ENCODE data around the gene SIGLECL1.
"Not testable (repeated sequence)": the region's sequence is repeated elsewhere in the genome, so short reads cannot be mapped to it uniquely, and the experiment has no call there.

SIGLECL1 gene

DNA sequence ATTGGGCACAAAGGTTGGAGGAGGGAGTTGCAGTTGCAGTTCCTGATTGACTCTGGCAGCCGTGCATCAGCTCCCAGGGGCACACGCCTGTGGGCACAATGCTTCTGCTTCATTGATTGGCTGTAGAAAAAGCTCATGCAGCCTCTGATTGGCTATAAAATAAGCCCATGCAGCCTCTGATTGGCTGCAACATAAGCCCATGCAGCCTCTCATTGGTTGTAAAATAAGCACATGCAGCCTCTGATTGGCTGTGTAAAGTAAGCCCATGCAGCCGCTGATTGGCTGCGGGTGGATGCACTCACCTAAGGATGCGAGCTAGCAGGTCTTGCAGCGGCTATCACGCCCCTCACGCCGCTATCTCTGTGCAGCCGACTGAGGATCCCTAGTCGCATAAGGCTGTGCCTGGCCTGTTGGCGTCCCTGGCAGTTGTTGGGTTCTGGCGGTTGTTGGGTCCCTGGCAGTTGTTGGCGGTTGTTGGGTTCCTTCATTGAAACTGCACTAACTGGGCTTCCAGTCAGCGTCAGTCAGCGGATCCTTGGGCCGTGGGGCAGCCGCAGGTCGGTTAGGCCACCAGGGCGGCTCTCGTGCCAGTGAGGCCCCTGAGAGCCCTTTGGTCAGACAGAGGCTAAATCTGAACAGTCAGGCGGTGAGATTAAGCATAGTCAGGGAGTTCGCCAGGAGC, at the start of gene SIGLECL1:
SIGLECL1 (plus strand) TSS at position 295 of the 682 bp plus-strand sequence. CDS start 12,993 bp downstream, outside the sequence.
- peaks cover 10% of the 10 kb centered on the region for H3K36me3 Mint-ChIP-seq (ENCODE audit: low read depth)
- peaks cover 64% of the 10 kb centered on the region for H3K4me1 Mint-ChIP-seq (ENCODE audit: low read depth)
- H3K9me3 Mint-ChIP-seq, result peaks cover 4% of the 10 kb centered on the region
- H3K27ac Mint-ChIP-seq, result peak within 1 kb of the TSS; percentile 64
- no peaks in the 10 kb centered on the region for H3K27me3 Mint-ChIP-seq (ENCODE audit: low read depth)
- H3K4me3 Mint-ChIP-seq, result no peak within 1 kb of the TSS
- DNase-seq (ENCODE audit: low spot score), result no peak

DNA sequence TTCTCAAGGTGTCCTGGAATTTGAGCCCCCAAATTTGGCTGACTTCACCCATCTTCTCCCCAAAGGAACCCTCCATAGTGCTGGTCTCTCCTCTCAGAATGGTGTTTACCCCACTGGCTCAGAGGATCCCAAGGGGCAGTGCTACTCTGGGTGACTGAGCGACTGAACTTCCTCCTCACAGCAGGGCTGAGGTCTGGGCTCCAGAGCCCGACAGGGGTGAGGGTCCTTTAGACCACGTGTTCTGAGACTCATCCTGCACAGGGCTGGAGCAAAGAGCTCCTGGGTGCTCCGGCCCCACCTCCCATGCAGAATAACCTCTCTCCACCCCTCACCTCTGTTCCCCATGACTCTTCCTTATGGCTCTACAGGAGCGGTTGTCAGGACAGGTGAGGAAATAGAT, 49.2 kb upstream of the SIGLECL1 start:
- peaks cover 41% of the 10 kb centered on the region for H3K27me3 Mint-ChIP-seq (ENCODE audit: low read depth)
- no peaks in the 10 kb centered on the region for H3K9me3 Mint-ChIP-seq
- H3K27ac Mint-ChIP-seq, result no peak overlapping the region
- no peak overlapping the region for H3K4me3 Mint-ChIP-seq
- H3K36me3 Mint-ChIP-seq (ENCODE audit: low read depth), result no peaks in the 10 kb centered on the region
- DNase-seq (ENCODE audit: low spot score), result no peak
- H3K4me1 Mint-ChIP-seq (ENCODE audit: low read depth), result peaks cover 11% of the 10 kb centered on the region

- no peaks in the 10 kb centered on the region for H3K9me3 Mint-ChIP-seq
- no peak overlapping the region for H3K4me3 Mint-ChIP-seq
- peaks cover 46% of the 10 kb centered on the region for H3K27me3 Mint-ChIP-seq (ENCODE audit: low read depth)
These were observed 47.0 kb upstream of the SIGLECL1 start for GRCh38 chr19:51203916-51204315.

GRCh38 chr19:51204321-51204720, 46.6 kb upstream of the SIGLECL1 start:
- Mint-ChIP-seq H3K9me3 (no peaks in the 10 kb centered on the region), H3K4me3 (no peak overlapping the region), H3K4me1 (ENCODE audit: low read depth) (peaks cover 21% of the 10 kb centered on the region), H3K27ac (no peak overlapping the region), H3K27me3 (ENCODE audit: low read depth) (peaks cover 50% of the 10 kb centered on the region), H3K36me3 (ENCODE audit: low read depth) (no peaks in the 10 kb centered on the region)
- DNase-seq (ENCODE audit: low spot score), result no peak

More at GRCh38 chr19:51203916-51204315, 47.0 kb upstream of the SIGLECL1 start:
- no peak for DNase-seq (ENCODE audit: low spot score)
- Mint-ChIP-seq H3K27ac (no peak overlapping the region), H3K36me3 (ENCODE audit: low read depth) (no peaks in the 10 kb centered on the region), H3K4me1 (ENCODE audit: low read depth) (peaks cover 21% of the 10 kb centered on the region)

DNA sequence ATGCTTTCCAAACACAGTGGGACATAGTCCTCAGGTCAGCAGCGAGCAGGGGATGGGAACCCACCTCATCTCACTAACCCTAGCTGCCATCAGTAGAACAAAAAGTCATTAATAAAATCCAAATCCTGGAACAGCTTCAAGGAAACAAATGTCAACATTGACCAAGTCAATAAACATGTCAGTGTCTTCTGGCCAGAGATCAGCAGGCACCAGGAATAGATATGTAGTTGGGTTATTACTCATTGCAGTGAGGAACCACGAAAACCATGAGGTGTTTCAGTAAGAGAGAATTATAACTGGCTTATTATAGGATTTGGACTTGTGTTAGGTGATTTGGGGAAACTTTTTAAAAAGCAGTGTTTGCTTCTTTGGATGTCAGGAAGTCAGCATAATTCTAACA, 43.1 kb upstream of the SIGLECL1 start:
- DNase-seq (ENCODE audit: low spot score), result no peak
- Mint-ChIP-seq H3K4me1 (ENCODE audit: low read depth) (peaks cover 31% of the 10 kb centered on the region), H3K4me3 (no peak overlapping the region), H3K27ac (no peak overlapping the region), H3K9me3 (no peaks in the 10 kb centered on the region), H3K27me3 (ENCODE audit: low read depth) (peaks cover 49% of the 10 kb centered on the region), H3K36me3 (ENCODE audit: low read depth) (no peaks in the 10 kb centered on the region)

- H3K36me3 Mint-ChIP-seq (ENCODE audit: low read depth), result no peaks in the 10 kb centered on the region
- H3K27ac Mint-ChIP-seq, result no peak overlapping the region
- H3K4me3 Mint-ChIP-seq, result no peak overlapping the region
- H3K27me3 Mint-ChIP-seq (ENCODE audit: low read depth), result peaks cover 32% of the 10 kb centered on the region
- no peaks in the 10 kb centered on the region for H3K9me3 Mint-ChIP-seq
- peaks cover 29% of the 10 kb centered on the region for H3K4me1 Mint-ChIP-seq (ENCODE audit: low read depth)
- no peak for DNase-seq (ENCODE audit: low spot score)
These were observed 40.6 kb upstream of the SIGLECL1 start for GRCh38 chr19:51210191-51210784.

GRCh38 chr19:51210874-51211361, 40.0 kb upstream of the SIGLECL1 start:
- H3K9me3 Mint-ChIP-seq; DNase-seq (ENCODE audit: low spot score); H3K36me3 Mint-ChIP-seq (ENCODE audit: low read depth); H3K27ac Mint-ChIP-seq: not testable (repeated sequence)
- peaks cover 24% of the 10 kb centered on the region for H3K4me1 Mint-ChIP-seq (ENCODE audit: low read depth)
- H3K4me3 Mint-ChIP-seq, result peak overlapping the region; percentile 7
- H3K27me3 Mint-ChIP-seq (ENCODE audit: low read depth), result peaks cover 27% of the 10 kb centered on the region

DNA sequence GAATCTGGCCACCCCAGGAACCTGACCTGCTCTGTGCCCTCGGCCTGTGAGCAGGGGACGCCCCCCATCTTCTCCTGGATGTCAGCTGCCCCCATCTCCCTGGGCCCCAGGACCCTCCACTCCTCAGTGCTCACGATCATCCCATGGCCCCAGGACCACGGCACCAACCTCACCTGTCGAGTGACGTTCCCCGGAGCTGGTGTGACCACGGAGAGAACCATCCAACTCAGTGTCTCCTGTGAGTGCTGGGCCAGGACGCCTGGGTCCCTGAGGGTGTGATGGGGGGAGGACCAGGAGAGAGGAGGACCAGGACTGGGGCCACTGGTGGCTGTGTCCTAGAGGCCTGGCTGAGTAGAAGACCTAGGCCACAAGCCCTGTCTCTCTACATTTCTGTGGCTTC, 39.0 kb upstream of the SIGLECL1 start:
- Mint-ChIP-seq H3K36me3 (ENCODE audit: low read depth) (no peaks in the 10 kb centered on the region), H3K4me3 (no peak overlapping the region), H3K4me1 (ENCODE audit: low read depth) (peaks cover 20% of the 10 kb centered on the region), H3K27ac (no peak overlapping the region), H3K27me3 (ENCODE audit: low read depth) (peaks cover 28% of the 10 kb centered on the region), H3K9me3 (no peaks in the 10 kb centered on the region)
- DNase-seq (ENCODE audit: low spot score), result no peak

GRCh38 chr19:51219307-51219706, 31.6 kb upstream of the SIGLECL1 start:
- Mint-ChIP-seq H3K4me1 (ENCODE audit: low read depth) (peaks cover 21% of the 10 kb centered on the region), H3K36me3 (ENCODE audit: low read depth) (no peaks in the 10 kb centered on the region), H3K27ac (no peak overlapping the region), H3K9me3 (no peaks in the 10 kb centered on the region), H3K4me3 (no peak overlapping the region), H3K27me3 (ENCODE audit: low read depth) (peaks cover 36% of the 10 kb centered on the region)
- DNase-seq (ENCODE audit: low spot score), result no peak

- Mint-ChIP-seq H3K36me3 (ENCODE audit: low read depth) (no peaks in the 10 kb centered on the region), H3K27me3 (ENCODE audit: low read depth) (peaks cover 36% of the 10 kb centered on the region), H3K4me1 (ENCODE audit: low read depth) (peaks cover 25% of the 10 kb centered on the region), H3K9me3 (no peaks in the 10 kb centered on the region), H3K27ac (no peak overlapping the region), H3K4me3 (no peak overlapping the region)
- DNase-seq (ENCODE audit: low spot score), result no peak
These were observed 30.9 kb upstream of the SIGLECL1 start for GRCh38 chr19:51219971-51220370.

GRCh38 chr19:51220996-51221395, 29.9 kb upstream of the SIGLECL1 start:
- Mint-ChIP-seq H3K4me1 (ENCODE audit: low read depth) (peaks cover 34% of the 10 kb centered on the region), H3K4me3 (no peak overlapping the region), H3K36me3 (ENCODE audit: low read depth) (no peaks in the 10 kb centered on the region), H3K27ac (no peak overlapping the region), H3K9me3 (no peaks in the 10 kb centered on the region), H3K27me3 (ENCODE audit: low read depth) (peaks cover 38% of the 10 kb centered on the region)
- DNase-seq (ENCODE audit: low spot score), result no peak

- peak overlapping the region; percentile 74 for H3K27ac Mint-ChIP-seq
- no peak for DNase-seq (ENCODE audit: low spot score)
- peaks cover 2% of the 10 kb centered on the region for H3K36me3 Mint-ChIP-seq (ENCODE audit: low read depth)
- peak overlapping the region; percentile 79 for H3K4me3 Mint-ChIP-seq
- peaks cover 50% of the 10 kb centered on the region for H3K4me1 Mint-ChIP-seq (ENCODE audit: low read depth)
- H3K27me3 Mint-ChIP-seq (ENCODE audit: low read depth), result peaks cover 32% of the 10 kb centered on the region
- H3K9me3 Mint-ChIP-seq, result no peaks in the 10 kb centered on the region
These were observed 26.7 kb upstream of the SIGLECL1 start for GRCh38 chr19:51224163-51224641.

- DNase-seq (ENCODE audit: low spot score); H3K36me3 Mint-ChIP-seq (ENCODE audit: low read depth); H3K9me3 Mint-ChIP-seq: not testable (repeated sequence)
- H3K4me1 Mint-ChIP-seq (ENCODE audit: low read depth), result peaks cover 42% of the 10 kb centered on the region
- H3K27ac Mint-ChIP-seq, result peak within 1 kb of the TSS; percentile 74
- peak within 1 kb of the TSS; percentile 79 for H3K4me3 Mint-ChIP-seq
- peaks cover 31% of the 10 kb centered on the region for H3K27me3 Mint-ChIP-seq (ENCODE audit: low read depth)
These were observed 25.9 kb upstream of the SIGLECL1 start, which contains the start of gene CD33 for GRCh38 chr19:51224898-51225393. Gene CD33 (plus strand): TSS chr19:51225080. CDS start chr19:51225119, 39 bp downstream.

DNA sequence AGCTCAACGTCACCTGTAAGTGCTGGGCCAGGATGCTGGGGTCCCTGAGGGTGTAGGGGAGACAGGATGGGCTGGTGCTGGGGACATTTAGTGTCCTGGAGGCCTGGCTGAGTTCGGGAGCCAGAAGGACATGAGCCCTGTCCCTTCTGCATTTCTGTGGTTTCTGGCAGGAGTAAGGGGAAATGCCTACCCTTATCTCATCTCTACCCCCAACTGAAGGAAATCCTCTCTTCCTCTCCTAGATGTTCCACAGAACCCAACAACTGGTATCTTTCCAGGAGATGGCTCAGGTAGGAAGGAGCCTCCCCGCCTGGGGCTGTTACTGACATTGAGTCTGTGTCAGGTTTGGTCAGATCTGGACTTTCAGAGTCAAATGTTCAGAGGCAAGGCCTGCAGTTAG, 24.8 kb upstream of the SIGLECL1 start:
- peaks cover 33% of the 10 kb centered on the region for H3K27me3 Mint-ChIP-seq (ENCODE audit: low read depth)

More for the DNA sequence above, 24.8 kb upstream of the SIGLECL1 start:
- Mint-ChIP-seq H3K9me3 (no peaks in the 10 kb centered on the region), H3K36me3 (ENCODE audit: low read depth) (peaks cover 4% of the 10 kb centered on the region), H3K4me3 (peak overlapping the region; percentile 79), H3K4me1 (ENCODE audit: low read depth) (peaks cover 40% of the 10 kb centered on the region), H3K27ac (peak overlapping the region; percentile 71)
- DNase-seq (ENCODE audit: low spot score), result no peak

All from T-helper 2 cell treated with Interferon-gamma antibody and Interleukin-4, amounts not matched to agents 5 μg/mL and 100 μg/mL, for 36 hours (primary cell).